Bronchial epithelial cell (primary cell): ENCODE data around the gene PPP1CA. TPM values are rescaled to one million over a fixed set of nuclear protein-coding genes. Genes with fewer than 3 reads are reported as not detected.

ENCODE experiments used
- DNase-seq: peaks from one replicate; pipeline ENCODE4 v3.0.0-alpha.2; 2010; ENCODE audit warnings: low read depth
- FAIRE-seq: peaks from 2 replicates; lab custom pipeline; 2011; peaks lifted over from hg19 to GRCh38; lab: Jason Lieb, UNC
- H3K27me3 ChIP-seq: 2 replicates; pipeline ENCODE4 v1.5.1; 2011; ENCODE audit warnings: low read length; ENCODE audit not compliant: control insufficient read depth, insufficient read depth
- H3K36me3 ChIP-seq: 2 replicates; pipeline ENCODE4 v1.5.1; 2011; ENCODE audit warnings: low read length; ENCODE audit not compliant: control insufficient read depth, insufficient read depth
- H3K4me3 ChIP-seq: 2 replicates; pipeline ENCODE4 v1.5.1; 2011; ENCODE audit warnings: mild to moderate bottlenecking, low read depth, low read length, control low read depth
- CTCF ChIP-seq: IDR thresholded peaks from 2 replicates; pipeline ENCODE4 v1.5.1; 2011; ENCODE audit warnings: mild to moderate bottlenecking, moderate library complexity, low read length, control low read depth, inconsistent platforms; ENCODE audit not compliant: insufficient read depth, severe bottlenecking
- total RNA-seq: library from RNA; depleted of rRNA; stranded (reverse); fragments of >200 nt; gene quantifications from 2 replicates; pipeline ENCODE4 v1.2.1, GENCODE V29; 2014

The PPP1CA gene
- total RNA-seq, 1 donor from 2014 or later: 209 TPM

- TF ChIP-seq CTCF: no peak
- no peak overlapping the region for H3K4me3 ChIP-seq
- no peak for FAIRE-seq
Measured at GRCh38 chr11:67423466-67423865, 21.8 kb upstream of the PPP1CA start.

GRCh38 chr11:67422891-67423290, 21.2 kb upstream of the PPP1CA start:
- DNase-seq (peak; percentile 78), FAIRE-seq (peak; percentile 79)
- Histone ChIP-seq H3K4me3 (no peak overlapping the region), H3K27me3 (no peaks in the 10 kb centered on the region), H3K36me3 (no peaks in the 10 kb centered on the region)
- TF ChIP-seq CTCF: no peak

More at GRCh38 chr11:67423466-67423865, 21.8 kb upstream of the PPP1CA start:
- Histone ChIP-seq H3K36me3 (no peaks in the 10 kb centered on the region), H3K27me3 (no peaks in the 10 kb centered on the region)
- DNase-seq: no peak

- DNase-seq: no peak
- no peak overlapping the region for H3K4me3 ChIP-seq
- no peaks in the 10 kb centered on the region for H3K36me3 ChIP-seq
- H3K27me3 ChIP-seq: no peaks in the 10 kb centered on the region
- no peak for FAIRE-seq
- TF ChIP-seq CTCF: no peak
Measured at GRCh38 chr11:67421430-67422031, 19.9 kb upstream of the PPP1CA start.

GRCh38 chr11:67420646-67421429, 19.2 kb upstream of the PPP1CA start:
- Histone ChIP-seq H3K27me3 (no peaks in the 10 kb centered on the region), H3K36me3 (no peaks in the 10 kb centered on the region), H3K4me3 (peak overlapping the region; percentile 40)
- TF ChIP-seq CTCF: no peak
- peak; percentile 72 for DNase-seq
- no peak for FAIRE-seq

GRCh38 chr11:67420147-67420645, 18.5 kb upstream of the PPP1CA start:
- DNase-seq: no peak
- no peak for TF ChIP-seq CTCF
- Histone ChIP-seq H3K27me3 (no peaks in the 10 kb centered on the region), H3K4me3 (peak overlapping the region; percentile 40), H3K36me3 (no peaks in the 10 kb centered on the region)
- no peak for FAIRE-seq
